Uterus (tissue), 4 donors: ENCODE measurements around the gene KCNH4. TPM values are rescaled to one million over a fixed set of nuclear protein-coding genes. Genes with fewer than 3 reads are reported as not detected.
"Not testable (repeated sequence)": the region's sequence is repeated elsewhere in the genome, so short reads cannot be mapped to it uniquely, and the experiment has no call there.

Source experiments
- DNase-seq, 2 donors: peaks; one replicate each; pipeline ENCODE4 v3.0.0-alpha.2; 2019 to 2020
- H3K27ac ChIP-seq, 2 donors: fragments of 200-600 bp; sonication (generic); 1 replicate in 1 of 2; 2 replicates in 1 of 2; pipeline ENCODE4 v1.5.1; 2016 to 2018
- H3K27me3 ChIP-seq, 2 donors: fragments of 200-600 bp; sonication (generic); one replicate each; pipeline ENCODE4 v1.5.1; 2018 to 2019; ENCODE audit warnings: control low read depth in 1 of 2
- H3K36me3 ChIP-seq, 2 donors: fragments of 200-600 bp; sonication (generic); one replicate each; pipeline ENCODE4 v1.5.1; 2019; ENCODE audit warnings: control low read depth in 1 of 2
- H3K4me1 ChIP-seq, 2 donors: fragments of 200-600 bp; sonication (generic); one replicate each; pipeline ENCODE4 v1.5.1; 2018 to 2019; ENCODE audit warnings: control low read depth in 1 of 2
- H3K4me3 ChIP-seq, 2 donors: fragments of 200-600 bp; sonication (generic); 1 replicate in 1 of 2; 2 replicates in 1 of 2; pipeline ENCODE4 v1.5.1; 2018 to 2019; ENCODE audit warnings: mild to moderate bottlenecking in 1 of 2
- H3K9me3 ChIP-seq, 2 donors: fragments of 200-600 bp; sonication (generic); one replicate each; pipeline ENCODE4 v1.5.1; 2019; ENCODE audit warnings: control low read depth in 1 of 2
- CTCF ChIP-seq, 4 experiments: fragments of 200-600 bp in 2 of 4; fragments of 450-650 bp in 2 of 4; sonication (generic) in 2 of 4; IDR thresholded peaks; one replicate each; pipeline ENCODE4 v1.5.1; 2016 to 2019; ENCODE audit warnings: antibody characterized with exemption in 4 of 4, mild to moderate bottlenecking in 2 of 4, moderate library complexity in 1 of 4
- POLR2A ChIP-seq, 2 donors: fragments of 450-650 bp; IDR thresholded peaks; one replicate each; pipeline ENCODE4 v1.6.1; 2016; ENCODE audit warnings: antibody characterized with exemption in 2 of 2, mild to moderate bottlenecking in 1 of 2, moderate library complexity in 1 of 2
- intact Hi-C: fragments of 100-400 bp; cut with DNase I; formaldehyde crosslinking; loops from one replicate; pipeline ENCODE4 v1.15.1; 2023; ENCODE audit warnings: low total_unique reads
- total RNA-seq, 4 donors: library from RNA; depleted of rRNA in 3 of 4; stranded (reverse); fragments of >200 nt in 3 of 4; gene quantifications; one replicate each; pipeline versions ENCODE4 v1.1.0 to v1.2.4, GENCODE V29; 2014 to 2023
- donor health status: DM: yes; HTN: yes; CAD: no.

The KCNH4 gene
- total RNA-seq, 4 donors from 2014 or later, result 0.55 TPM; not detected in 3

- no peak for DNase-seq
- no peaks in the 10 kb centered on the region for H3K27me3 ChIP-seq
- no peak for TF ChIP-seq CTCF (IDR thresholded peaks at IDR 0.05)
- no peak for TF ChIP-seq POLR2A (IDR thresholded peaks at IDR 0.05)
- no peaks in the 10 kb centered on the region for H3K9me3 ChIP-seq
- H3K27ac ChIP-seq, result no peak overlapping the region
- no peaks in the 10 kb centered on the region for H3K36me3 ChIP-seq
- no peak overlapping the region for H3K4me3 ChIP-seq
- intact Hi-C loops, result no loop called here
- peaks cover 0 to 7% of the 10 kb centered on the region in 2 donors for H3K4me1 ChIP-seq
Measured at GRCh38 chr17:42190491-42191274, 9.7 kb upstream of the KCNH4 start.

- Histone ChIP-seq H3K9me3 (no peaks in the 10 kb centered on the region), H3K27me3 (no peaks in the 10 kb centered on the region), H3K4me1 (peaks cover 0 to 7% of the 10 kb centered on the region in 2 donors), H3K4me3 (no peak overlapping the region), H3K36me3 (no peaks in the 10 kb centered on the region), H3K27ac (no peak overlapping the region)
- intact Hi-C loops, result no loop called here
- no peak for TF ChIP-seq CTCF (IDR thresholded peaks at IDR 0.05)
- no peak for TF ChIP-seq POLR2A (IDR thresholded peaks at IDR 0.05)
- DNase-seq, result no peak
Measured at GRCh38 chr17:42189651-42189965, 8.7 kb upstream of the KCNH4 start.

- Histone ChIP-seq H3K27me3 (no peaks in the 10 kb centered on the region), H3K4me3 (no peak overlapping the region), H3K4me1 (peaks cover 0 to 7% of the 10 kb centered on the region in 2 donors), H3K36me3 (no peaks in the 10 kb centered on the region), H3K9me3 (no peaks in the 10 kb centered on the region), H3K27ac (no peak overlapping the region)
- no peak for DNase-seq
- TF ChIP-seq POLR2A (IDR thresholded peaks at IDR 0.05), result no peak
- no peak for TF ChIP-seq CTCF (IDR thresholded peaks at IDR 0.05)
- intact Hi-C loops, result no loop called here
Measured at GRCh38 chr17:42188749-42189650, 8.1 kb upstream of the KCNH4 start.

GRCh38 chr17:42187833-42188232, 6.9 kb upstream of the KCNH4 start:
- Histone ChIP-seq H3K4me1 (peaks cover 0 to 6% of the 10 kb centered on the region in 2 donors), H3K4me3 (no peak overlapping the region), H3K27ac (no peak overlapping the region), H3K27me3 (no peaks in the 10 kb centered on the region), H3K36me3 (no peaks in the 10 kb centered on the region), H3K9me3 (no peaks in the 10 kb centered on the region)
- intact Hi-C loops, result no loop called here
- TF ChIP-seq CTCF (IDR thresholded peaks at IDR 0.05), result no peak
- TF ChIP-seq POLR2A (IDR thresholded peaks at IDR 0.05), result no peak
- DNase-seq, result no peak

GRCh38 chr17:42186191-42186590, 5.2 kb upstream of the KCNH4 start:
- H3K9me3 ChIP-seq, H3K4me3 ChIP-seq, H3K27ac ChIP-seq, DNase-seq, H3K4me1 ChIP-seq, H3K27me3 ChIP-seq, intact Hi-C loops, H3K36me3 ChIP-seq: not testable (repeated sequence)
